ENCODE results near the gene NHS.

The NHS gene

GRCh38 chrX:17519358-17519757 lies 144.4 kb downstream of the NHS start:
- no peaks in the 10 kb centered on the region for H4K20me1 ChIP-seq (ENCODE audit: insufficient read depth, low read length)
- no peak for DNase-seq
- H3K4me2 ChIP-seq (ENCODE audit: low read depth, low read length): no peak overlapping the region
- no peak overlapping the region for H3K9ac ChIP-seq (ENCODE audit: low read length)
- H3K36me3 ChIP-seq (replicated peaks; ENCODE audit: insufficient read depth, low read length): no peaks in the 10 kb centered on the region
- no peak overlapping the region for H2AFZ ChIP-seq (ENCODE audit: low read length)
- H3K4me3 ChIP-seq (ENCODE audit: low read length): no peak overlapping the region
- no peaks in the 10 kb centered on the region for H3K9me3 ChIP-seq (replicated peaks; ENCODE audit: insufficient read depth, low read length)
- no peaks in the 10 kb centered on the region for H3F3A ChIP-seq (ENCODE audit: insufficient read depth, low read length)
- TF ChIP-seq EZH2phosphoT487 (IDR thresholded peaks at IDR 0.05; ENCODE audit: low read length): no peak
- no peak for TF ChIP-seq EZH2 (optimal IDR thresholded peaks at IDR 0.05; ENCODE audit: low read depth, low read length)
- no peak for TF ChIP-seq CTCF (IDR thresholded peaks at IDR 0.05; ENCODE audit: low read length)
- no peak overlapping the region for H3K27ac ChIP-seq (ENCODE audit: low read length)
- no peaks in the 10 kb centered on the region for H3K27me3 ChIP-seq (replicated peaks; ENCODE audit: insufficient read depth, low read length)
- H3K9me2 ChIP-seq (replicated peaks; ENCODE audit: insufficient read depth, low read length): no peaks in the 10 kb centered on the region
- H3K79me2 ChIP-seq (ENCODE audit: low read length): no peaks in the 10 kb centered on the region
- H3K4me1 ChIP-seq (ENCODE audit: low read length): no peaks in the 10 kb centered on the region

GRCh38 chrX:17520016-17520615 lies 145.1 kb downstream of the NHS start:
- Histone ChIP-seq H4K20me1 (ENCODE audit: insufficient read depth, low read length) (no peaks in the 10 kb centered on the region), H2AFZ (ENCODE audit: low read length) (no peak overlapping the region), H3K4me1 (ENCODE audit: low read length) (no peaks in the 10 kb centered on the region), H3K4me3 (ENCODE audit: low read length) (no peak overlapping the region), H3K9me2 (replicated peaks; ENCODE audit: insufficient read depth, low read length) (no peaks in the 10 kb centered on the region), H3K27ac (ENCODE audit: low read length) (no peak overlapping the region), H3K4me2 (ENCODE audit: low read depth, low read length) (no peak overlapping the region), H3K27me3 (replicated peaks; ENCODE audit: insufficient read depth, low read length) (no peaks in the 10 kb centered on the region), H3K36me3 (replicated peaks; ENCODE audit: insufficient read depth, low read length) (no peaks in the 10 kb centered on the region), H3F3A (ENCODE audit: insufficient read depth, low read length) (no peaks in the 10 kb centered on the region), H3K9me3 (replicated peaks; ENCODE audit: insufficient read depth, low read length) (no peaks in the 10 kb centered on the region), H3K9ac (ENCODE audit: low read length) (no peak overlapping the region), H3K79me2 (ENCODE audit: low read length) (no peaks in the 10 kb centered on the region)
- no peak for DNase-seq
- TF ChIP-seq EZH2 (optimal IDR thresholded peaks at IDR 0.05; ENCODE audit: low read depth, low read length): no peak
- no peak for TF ChIP-seq CTCF (IDR thresholded peaks at IDR 0.05; ENCODE audit: low read length)
- no peak for TF ChIP-seq EZH2phosphoT487 (IDR thresholded peaks at IDR 0.05; ENCODE audit: low read length)

GRCh38 chrX:17521871-17522693 lies 147.1 kb downstream of the NHS start:
- Histone ChIP-seq H3K9me2 (replicated peaks; ENCODE audit: insufficient read depth, low read length) (no peaks in the 10 kb centered on the region), H3K4me3 (ENCODE audit: low read length) (no peak overlapping the region), H3K27ac (ENCODE audit: low read length) (no peak overlapping the region), H3F3A (ENCODE audit: insufficient read depth, low read length) (no peaks in the 10 kb centered on the region), H3K4me2 (ENCODE audit: low read depth, low read length) (no peak overlapping the region), H3K36me3 (replicated peaks; ENCODE audit: insufficient read depth, low read length) (no peaks in the 10 kb centered on the region), H3K4me1 (ENCODE audit: low read length) (no peaks in the 10 kb centered on the region), H3K27me3 (replicated peaks; ENCODE audit: insufficient read depth, low read length) (no peaks in the 10 kb centered on the region), H3K9ac (ENCODE audit: low read length) (no peak overlapping the region), H3K9me3 (replicated peaks; ENCODE audit: insufficient read depth, low read length) (no peaks in the 10 kb centered on the region), H2AFZ (ENCODE audit: low read length) (no peak overlapping the region), H3K79me2 (ENCODE audit: low read length) (no peaks in the 10 kb centered on the region), H4K20me1 (ENCODE audit: insufficient read depth, low read length) (no peaks in the 10 kb centered on the region)
- no peak for DNase-seq
- no peak for TF ChIP-seq EZH2phosphoT487 (IDR thresholded peaks at IDR 0.05; ENCODE audit: low read length)
- TF ChIP-seq EZH2 (optimal IDR thresholded peaks at IDR 0.05; ENCODE audit: low read depth, low read length): no peak
- TF ChIP-seq CTCF (IDR thresholded peaks at IDR 0.05; ENCODE audit: low read length): no peak
